ENCODE measurements around the gene CRACDL. TPM values are rescaled to one million over a fixed set of nuclear protein-coding genes. Genes with fewer than 3 reads are reported as not detected.

Gene CRACDL
- total and polyA plus RNA-seq, 9 donors, result 1.4 to 3.3 (median 2.4) TPM

DNA sequence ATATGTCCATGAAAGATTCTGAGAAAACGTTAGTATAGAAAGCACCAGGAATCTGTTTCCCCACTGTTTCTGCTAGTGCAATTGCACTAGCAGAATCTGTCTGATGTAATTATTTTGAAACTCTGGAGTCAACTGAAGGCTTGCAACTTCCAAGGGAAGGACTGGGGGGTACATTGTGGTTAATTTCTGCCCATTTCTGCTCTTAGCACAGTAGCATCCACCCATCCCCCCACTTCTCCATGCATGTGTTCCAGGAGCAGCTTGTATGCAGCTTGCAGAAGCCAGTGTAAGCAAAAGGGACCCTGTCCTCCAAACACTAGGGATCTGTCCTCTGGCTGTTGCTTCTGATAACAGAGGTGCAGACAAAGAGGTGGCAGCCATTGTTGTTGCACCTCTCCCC is 74.4 kb downstream of the CRACDL start:
- DNase-seq, result no peak
- Histone ChIP-seq H3K27ac (ENCODE audit: low read length) (no peak overlapping the region), H3K4me1 (ENCODE audit: control insufficient read depth, insufficient read depth, low read length) (no peaks in the 10 kb centered on the region), H3K36me3 (ENCODE audit: control insufficient read depth, insufficient read depth, low read length) (no peaks in the 10 kb centered on the region), H3K4me3 (ENCODE audit: low read length) (no peak overlapping the region), H3K9me3 (replicated peaks; ENCODE audit: control insufficient read depth, low read depth, low read length) (peaks cover 6% of the 10 kb centered on the region), H3K27me3 (ENCODE audit: control insufficient read depth, insufficient read depth, low read length) (no peaks in the 10 kb centered on the region)
- no CpG with 5 or more reads among the region's 1 CpG for WGBS (ENCODE audit: insufficient coverage)

DNA sequence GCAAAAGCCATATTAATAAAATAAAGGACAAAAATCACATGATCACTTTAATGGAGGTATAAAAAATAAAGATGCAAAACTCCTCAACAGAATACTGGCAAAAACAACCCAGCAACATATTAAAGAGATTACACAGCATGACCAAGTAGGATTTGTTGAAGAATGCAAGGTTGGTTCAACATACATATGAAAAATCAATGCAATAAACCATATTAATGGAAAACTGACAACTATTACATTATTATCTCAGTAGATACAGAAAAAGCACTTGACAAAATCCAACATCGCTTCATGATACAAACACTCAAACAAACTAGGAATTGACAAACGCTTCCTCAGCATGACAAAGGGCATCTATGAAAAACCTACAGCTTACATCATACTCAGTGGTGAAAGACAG is 76.7 kb downstream of the CRACDL start:
- no peak overlapping the region for H3K4me3 ChIP-seq (ENCODE audit: low read length)
- no peak overlapping the region for H3K27ac ChIP-seq (ENCODE audit: low read length)
- no CpG with 5 or more reads among the region's 2 CpGs for WGBS (ENCODE audit: insufficient coverage)
- no peak for DNase-seq
- H3K4me1 ChIP-seq (ENCODE audit: control insufficient read depth, insufficient read depth, low read length), result no peaks in the 10 kb centered on the region
- no peaks in the 10 kb centered on the region for H3K36me3 ChIP-seq (ENCODE audit: control insufficient read depth, insufficient read depth, low read length)
- H3K27me3 ChIP-seq (ENCODE audit: control insufficient read depth, insufficient read depth, low read length), result no peaks in the 10 kb centered on the region
- H3K9me3 ChIP-seq (replicated peaks; ENCODE audit: control insufficient read depth, low read depth, low read length), result peaks cover 6% of the 10 kb centered on the region

DNA sequence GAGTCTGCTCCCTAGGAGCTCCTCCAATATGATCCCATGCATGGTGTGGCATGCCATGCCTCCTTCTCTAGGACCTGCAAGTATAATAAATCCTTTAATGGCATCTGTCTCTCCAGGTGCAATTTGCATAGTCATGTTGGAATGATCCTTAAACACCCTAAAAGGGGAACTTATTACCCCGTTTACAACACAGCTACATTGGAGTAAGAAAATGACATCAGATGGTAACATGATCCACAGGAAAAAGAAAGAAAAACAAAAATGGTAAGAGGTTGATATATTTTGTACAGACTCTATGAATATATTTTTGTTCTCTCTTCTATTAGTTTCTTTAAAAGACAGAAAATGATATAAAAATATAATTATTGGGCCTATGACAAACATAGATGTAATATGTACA is 79.0 kb downstream of the CRACDL start:
- Histone ChIP-seq H3K4me1 (ENCODE audit: control insufficient read depth, insufficient read depth, low read length) (no peaks in the 10 kb centered on the region), H3K9me3 (replicated peaks; ENCODE audit: control insufficient read depth, low read depth, low read length) (peaks cover 3% of the 10 kb centered on the region)
- WGBS (ENCODE audit: insufficient coverage), result no CpG with 5 or more reads among the region's 1 CpG

DNA sequence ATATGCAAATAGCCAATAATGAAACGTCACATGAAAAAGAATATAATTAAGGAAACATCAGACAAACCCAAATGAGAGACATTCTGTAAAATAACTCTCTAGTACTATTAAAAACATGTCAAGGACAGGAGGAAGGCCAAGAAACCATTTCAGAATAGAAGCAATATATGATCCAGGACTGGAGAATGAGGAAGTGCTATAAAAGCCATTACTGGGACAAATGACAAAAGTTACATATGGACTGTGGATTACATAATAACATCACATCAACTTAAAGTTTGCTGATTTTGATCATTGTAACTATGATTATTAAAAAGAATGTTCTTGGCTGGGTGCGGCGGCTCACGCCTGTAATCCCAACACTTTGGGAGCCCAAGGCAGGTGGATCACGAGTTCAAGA is 81.3 kb downstream of the CRACDL start:
- Histone ChIP-seq H3K9me3 (replicated peaks; ENCODE audit: control insufficient read depth, low read depth, low read length) (no peaks in the 10 kb centered on the region), H3K36me3 (ENCODE audit: control insufficient read depth, insufficient read depth, low read length) (no peaks in the 10 kb centered on the region), H3K27ac (ENCODE audit: low read length) (no peak overlapping the region), H3K4me1 (ENCODE audit: control insufficient read depth, insufficient read depth, low read length) (no peaks in the 10 kb centered on the region), H3K27me3 (ENCODE audit: control insufficient read depth, insufficient read depth, low read length) (no peaks in the 10 kb centered on the region), H3K4me3 (ENCODE audit: low read length) (no peak overlapping the region)
- no peak for DNase-seq
- WGBS (ENCODE audit: insufficient coverage), result 100% methylated on average over 3 of the region's 5 CpGs

More for the DNA sequence above, 79.0 kb downstream of the CRACDL start:
- Histone ChIP-seq H3K27ac (ENCODE audit: low read length) (no peak overlapping the region), H3K36me3 (ENCODE audit: control insufficient read depth, insufficient read depth, low read length) (no peaks in the 10 kb centered on the region), H3K27me3 (ENCODE audit: control insufficient read depth, insufficient read depth, low read length) (no peaks in the 10 kb centered on the region), H3K4me3 (ENCODE audit: low read length) (no peak overlapping the region)
- DNase-seq, result no peak

DNA sequence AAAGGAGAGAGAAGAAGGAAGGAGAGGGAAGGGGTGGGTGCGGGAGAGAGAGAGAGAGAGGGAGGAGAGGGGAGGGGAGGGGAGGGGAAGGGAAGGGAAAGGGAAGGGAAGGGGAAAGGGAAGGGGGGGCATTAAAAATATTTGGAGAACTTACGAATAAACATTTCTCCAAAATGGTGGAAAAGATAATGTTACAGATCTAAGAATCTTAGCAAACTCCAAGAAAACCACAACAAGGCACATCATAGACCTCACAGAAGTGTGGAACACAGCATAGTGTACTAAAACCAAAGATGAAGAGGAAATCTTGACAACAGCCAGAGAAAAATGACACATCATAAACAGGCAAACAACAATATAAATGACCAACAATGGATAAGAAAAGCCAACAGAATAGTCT is 83.1 kb downstream of the CRACDL start:
- no peak for DNase-seq
- Histone ChIP-seq H3K4me1 (ENCODE audit: control insufficient read depth, insufficient read depth, low read length) (no peaks in the 10 kb centered on the region), H3K27ac (ENCODE audit: low read length) (no peak overlapping the region), H3K4me3 (ENCODE audit: low read length) (no peak overlapping the region), H3K36me3 (ENCODE audit: control insufficient read depth, insufficient read depth, low read length) (no peaks in the 10 kb centered on the region), H3K9me3 (replicated peaks; ENCODE audit: control insufficient read depth, low read depth, low read length) (no peaks in the 10 kb centered on the region), H3K27me3 (ENCODE audit: control insufficient read depth, insufficient read depth, low read length) (no peaks in the 10 kb centered on the region)
- 60% methylated on average over 1 of the region's 2 CpGs for WGBS (ENCODE audit: insufficient coverage)

DNA sequence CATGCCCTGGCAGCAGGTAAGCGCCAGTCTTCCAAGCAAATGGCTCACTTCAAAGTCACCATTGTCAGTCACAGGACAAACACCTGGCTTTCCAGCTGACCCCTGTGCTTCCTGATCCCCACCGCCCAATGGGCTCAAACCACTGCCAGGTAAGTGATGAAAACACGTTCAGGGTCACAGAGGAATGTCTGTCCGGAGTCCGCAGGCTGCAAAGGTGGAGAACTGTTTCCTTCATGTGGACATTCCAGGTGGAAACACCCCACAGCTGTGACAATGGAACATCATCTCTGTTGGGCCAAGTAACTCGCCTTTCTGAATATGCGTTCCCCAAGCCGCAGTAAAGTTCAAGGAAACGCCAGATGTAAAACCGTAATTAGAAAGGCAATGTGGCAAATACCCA is 86.0 kb downstream of the CRACDL start:
- 80% methylated on average over 7 of the region's 10 CpGs for WGBS (ENCODE audit: insufficient coverage)
- no peak for DNase-seq
- no peaks in the 10 kb centered on the region for H3K27me3 ChIP-seq (ENCODE audit: control insufficient read depth, insufficient read depth, low read length)

DNA sequence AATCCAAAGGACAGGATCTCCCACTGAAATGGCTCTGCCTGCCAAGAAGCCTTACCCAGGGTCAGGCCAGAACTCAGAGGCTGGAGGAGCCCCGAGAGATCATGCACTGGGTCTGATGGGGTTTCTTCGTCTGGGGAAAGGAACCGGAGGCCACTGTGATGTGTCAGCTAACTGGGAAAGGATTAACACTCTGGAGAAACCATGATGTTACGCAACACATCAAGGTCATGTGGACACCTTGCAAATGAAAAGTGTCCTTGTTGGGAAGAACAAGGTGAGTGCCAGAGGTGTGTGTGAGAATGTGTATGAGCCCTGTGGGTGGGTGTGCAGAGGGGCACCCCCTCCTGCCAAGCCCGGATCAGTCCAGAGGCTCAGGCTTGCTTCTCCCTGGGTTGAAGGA is 86.9 kb downstream of the CRACDL start:
- H3K9me3 ChIP-seq (replicated peaks; ENCODE audit: control insufficient read depth, low read depth, low read length), result no peaks in the 10 kb centered on the region
- no peaks in the 10 kb centered on the region for H3K27me3 ChIP-seq (ENCODE audit: control insufficient read depth, insufficient read depth, low read length)
- H3K4me1 ChIP-seq (ENCODE audit: control insufficient read depth, insufficient read depth, low read length), result no peaks in the 10 kb centered on the region
- H3K27ac ChIP-seq (ENCODE audit: low read length), result no peak overlapping the region
- no peak overlapping the region for H3K4me3 ChIP-seq (ENCODE audit: low read length)
- no peaks in the 10 kb centered on the region for H3K36me3 ChIP-seq (ENCODE audit: control insufficient read depth, insufficient read depth, low read length)
- DNase-seq, result no peak
- WGBS (ENCODE audit: insufficient coverage), result 85% methylated on average over 4 of the region's 5 CpGs

More for the DNA sequence above, 86.0 kb downstream of the CRACDL start:
- Histone ChIP-seq H3K9me3 (replicated peaks; ENCODE audit: control insufficient read depth, low read depth, low read length) (no peaks in the 10 kb centered on the region), H3K36me3 (ENCODE audit: control insufficient read depth, insufficient read depth, low read length) (no peaks in the 10 kb centered on the region), H3K4me1 (ENCODE audit: control insufficient read depth, insufficient read depth, low read length) (no peaks in the 10 kb centered on the region), H3K4me3 (ENCODE audit: low read length) (no peak overlapping the region), H3K27ac (ENCODE audit: low read length) (no peak overlapping the region)

DNA sequence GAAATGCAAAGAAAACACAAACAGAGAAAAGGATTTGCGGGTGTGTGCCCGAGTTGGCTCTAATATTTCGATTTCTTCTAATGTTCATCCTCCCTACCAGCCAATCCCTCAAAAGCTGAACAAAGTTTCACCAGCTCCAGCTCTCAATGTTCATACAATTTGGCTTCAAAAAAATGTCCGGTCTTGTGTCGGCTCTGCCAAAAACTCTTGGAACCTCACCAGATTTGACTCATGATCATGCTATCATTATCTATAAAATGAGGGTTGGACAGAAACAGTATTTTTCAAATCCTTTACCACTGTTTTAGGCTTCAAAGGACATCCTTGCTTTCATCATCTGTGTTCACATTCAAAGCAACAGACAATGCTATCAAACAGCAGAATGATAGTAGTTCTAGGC is 88.2 kb downstream of the CRACDL start:
- 66% methylated on average over 3 of the region's 5 CpGs for WGBS (ENCODE audit: insufficient coverage)
- no peaks in the 10 kb centered on the region for H3K4me1 ChIP-seq (ENCODE audit: control insufficient read depth, insufficient read depth, low read length)
- no peak for DNase-seq
- H3K27me3 ChIP-seq (ENCODE audit: control insufficient read depth, insufficient read depth, low read length), result no peaks in the 10 kb centered on the region
- no peaks in the 10 kb centered on the region for H3K9me3 ChIP-seq (replicated peaks; ENCODE audit: control insufficient read depth, low read depth, low read length)
- no peaks in the 10 kb centered on the region for H3K36me3 ChIP-seq (ENCODE audit: control insufficient read depth, insufficient read depth, low read length)
- H3K4me3 ChIP-seq (ENCODE audit: low read length), result no peak overlapping the region
- no peak overlapping the region for H3K27ac ChIP-seq (ENCODE audit: low read length)

DNA sequence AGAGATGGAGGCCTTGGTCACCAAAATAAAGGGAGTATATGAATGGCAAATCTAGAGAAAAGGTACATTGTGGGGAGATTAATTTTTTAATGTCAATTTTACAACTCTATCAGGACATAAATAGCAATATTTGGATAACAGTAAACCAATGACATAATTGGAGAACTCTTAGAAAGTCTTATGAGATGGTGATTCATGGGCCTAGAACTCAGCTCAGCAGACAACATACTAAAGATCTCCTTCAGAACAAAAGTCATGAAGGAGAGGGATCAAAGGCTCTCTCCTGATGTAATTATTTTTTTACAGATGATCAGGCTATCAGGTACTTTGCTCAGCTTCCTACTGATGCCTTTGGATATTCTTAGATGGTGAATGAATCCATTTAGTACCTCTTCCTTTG is 90.0 kb downstream of the CRACDL start:
- Histone ChIP-seq H3K9me3 (replicated peaks; ENCODE audit: control insufficient read depth, low read depth, low read length) (no peaks in the 10 kb centered on the region), H3K4me1 (ENCODE audit: control insufficient read depth, insufficient read depth, low read length) (no peaks in the 10 kb centered on the region), H3K4me3 (ENCODE audit: low read length) (no peak overlapping the region), H3K27me3 (ENCODE audit: control insufficient read depth, insufficient read depth, low read length) (no peaks in the 10 kb centered on the region), H3K27ac (ENCODE audit: low read length) (no peak overlapping the region), H3K36me3 (ENCODE audit: control insufficient read depth, insufficient read depth, low read length) (no peaks in the 10 kb centered on the region)
- DNase-seq, result no peak

DNA sequence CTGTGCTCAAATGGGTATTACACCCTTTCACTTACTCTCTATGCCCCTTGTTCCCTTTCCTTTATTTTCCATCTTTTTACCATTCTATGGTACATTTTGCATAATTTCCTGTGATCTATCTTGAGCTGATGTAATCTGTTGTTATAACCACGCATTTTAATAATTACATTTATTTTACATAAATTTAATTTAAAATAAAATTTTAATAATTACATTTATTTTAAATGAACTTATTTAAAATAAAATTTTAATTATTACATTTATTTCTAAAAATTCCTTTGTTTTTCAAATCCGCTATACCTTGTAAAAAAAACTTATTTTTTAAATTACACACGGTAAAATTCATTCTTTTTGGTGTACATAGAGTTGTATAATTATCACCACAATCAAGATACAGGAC is 93.9 kb downstream of the CRACDL start:
- DNase-seq, result no peak
- H3K27me3 ChIP-seq (ENCODE audit: control insufficient read depth, insufficient read depth, low read length), result no peaks in the 10 kb centered on the region
- no CpG with 5 or more reads among the region's 3 CpGs for WGBS (ENCODE audit: insufficient coverage)

DNA sequence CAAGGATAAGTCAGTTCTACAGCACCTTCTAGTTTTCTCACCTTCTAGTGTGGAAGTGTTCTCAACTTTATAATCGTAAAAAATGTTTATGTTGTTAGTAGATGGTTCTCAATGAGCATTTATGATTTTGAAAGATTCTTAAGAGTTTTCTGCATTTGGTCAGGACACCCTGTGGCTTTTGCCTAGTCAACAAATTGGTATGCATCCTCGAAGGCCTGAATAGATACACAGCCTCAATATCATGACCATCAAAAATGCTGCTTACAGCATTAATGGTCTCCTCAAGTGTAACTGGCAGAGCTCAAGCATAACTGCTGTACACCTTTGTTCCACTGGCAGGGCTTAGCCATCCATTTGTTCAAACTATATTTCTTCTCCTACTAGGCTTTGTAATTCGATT is 96.7 kb downstream of the CRACDL start:
- no peak for DNase-seq
- Histone ChIP-seq H3K9me3 (replicated peaks; ENCODE audit: control insufficient read depth, low read depth, low read length) (no peaks in the 10 kb centered on the region), H3K4me1 (ENCODE audit: control insufficient read depth, insufficient read depth, low read length) (no peaks in the 10 kb centered on the region), H3K4me3 (ENCODE audit: low read length) (no peak overlapping the region), H3K27me3 (ENCODE audit: control insufficient read depth, insufficient read depth, low read length) (no peaks in the 10 kb centered on the region), H3K36me3 (ENCODE audit: control insufficient read depth, insufficient read depth, low read length) (no peaks in the 10 kb centered on the region), H3K27ac (ENCODE audit: low read length) (no peak overlapping the region)
- 80% methylated on average over 1 of the region's 3 CpGs for WGBS (ENCODE audit: insufficient coverage)

More for the DNA sequence above, 93.9 kb downstream of the CRACDL start:
- Histone ChIP-seq H3K36me3 (ENCODE audit: control insufficient read depth, insufficient read depth, low read length) (no peaks in the 10 kb centered on the region), H3K27ac (ENCODE audit: low read length) (no peak overlapping the region), H3K4me3 (ENCODE audit: low read length) (no peak overlapping the region), H3K9me3 (replicated peaks; ENCODE audit: control insufficient read depth, low read depth, low read length) (no peaks in the 10 kb centered on the region), H3K4me1 (ENCODE audit: control insufficient read depth, insufficient read depth, low read length) (no peaks in the 10 kb centered on the region)

Data from muscle of leg (tissue), 11 donors.